Immature natural killer cell (primary cell): ENCODE results near the gene CDON. TPM values are rescaled to one million over a fixed set of nuclear protein-coding genes. Genes with fewer than 3 reads are reported as not detected.
"Not testable (repeated sequence)": the region's sequence is repeated elsewhere in the genome, so short reads cannot be mapped to it uniquely, and the experiment has no call there.

ENCODE experiments used
- DNase-seq, 3 donors: peaks; one replicate each; pipeline ENCODE4 v3.0.0; 2022; ENCODE audit warnings: mixed read lengths in 1 of 3
- H3K27ac Mint-ChIP-seq, 6 donors: one replicate each; pipeline ENCODE4 v1.8.0; 2020; ENCODE audit warnings: mixed read lengths in 6 of 6, mild to moderate bottlenecking in 5 of 6, inconsistent platforms in 4 of 6, moderate library complexity in 3 of 6
- H3K27me3 Mint-ChIP-seq, 3 donors: one replicate each; pipeline ENCODE4 v1.8.0; 2020 to 2021; ENCODE audit warnings: low read depth in 3 of 3, mild to moderate bottlenecking in 3 of 3, mixed read lengths in 3 of 3, moderate library complexity in 3 of 3, inconsistent platforms in 1 of 3
- H3K36me3 Mint-ChIP-seq, 3 donors: one replicate each; pipeline ENCODE4 v1.8.0; 2020; ENCODE audit warnings: mixed read lengths in 3 of 3, inconsistent platforms in 2 of 3, mild to moderate bottlenecking in 2 of 3
- H3K4me1 Mint-ChIP-seq, 2 donors: one replicate each; pipeline ENCODE4 v1.8.0; 2020; ENCODE audit warnings: inconsistent platforms in 2 of 2, mild to moderate bottlenecking in 2 of 2, mixed read lengths in 2 of 2, moderate library complexity in 1 of 2
- H3K4me3 Mint-ChIP-seq, 5 donors: one replicate each; pipeline ENCODE4 v1.8.0; 2020; ENCODE audit warnings: mild to moderate bottlenecking in 5 of 5, mixed read lengths in 5 of 5, inconsistent platforms in 3 of 5, moderate library complexity in 3 of 5
- H3K9me3 Mint-ChIP-seq, 6 donors: one replicate each; pipeline ENCODE4 v1.8.0; 2020; ENCODE audit warnings: mild to moderate bottlenecking in 6 of 6, mixed read lengths in 6 of 6, inconsistent platforms in 4 of 6, moderate library complexity in 3 of 6
- polyA plus RNA-seq, 3 donors: library from polyadenylated mRNA; unstranded; fragments of 300-500 nt; fragmentation: Illumina TruSeq; gene quantifications; one replicate each; pipeline ENCODE4 v1.2.3, GENCODE V29; 2021

Gene CDON
- polyA plus RNA-seq, 3 donors from 2014 or later = not detected

GRCh38 chr11:126011265-126011664, 51.4 kb downstream of the CDON start:
- H3K9me3 Mint-ChIP-seq = no peaks in the 10 kb centered on the region
- no peaks in the 10 kb centered on the region for H3K36me3 Mint-ChIP-seq
- H3K27ac Mint-ChIP-seq = no peak overlapping the region
- H3K4me3 Mint-ChIP-seq = no peak overlapping the region
- H3K27me3 Mint-ChIP-seq = peaks cover 4 to 11% (median 5%) of the 10 kb centered on the region in 3 donors
- no peak for DNase-seq
- no peaks in the 10 kb centered on the region for H3K4me1 Mint-ChIP-seq

GRCh38 chr11:126008956-126009355, 53.7 kb downstream of the CDON start:
- H3K36me3 Mint-ChIP-seq = no peaks in the 10 kb centered on the region
- no peak for DNase-seq
- no peaks in the 10 kb centered on the region for H3K9me3 Mint-ChIP-seq
- no peaks in the 10 kb centered on the region for H3K4me1 Mint-ChIP-seq
- no peak overlapping the region for H3K27ac Mint-ChIP-seq
- H3K4me3 Mint-ChIP-seq = no peak overlapping the region
- H3K27me3 Mint-ChIP-seq = peaks cover 0 to 6% (median 4%) of the 10 kb centered on the region in 3 donors

GRCh38 chr11:126007238-126007637, 55.4 kb downstream of the CDON start:
- Mint-ChIP-seq H3K36me3 (no peaks in the 10 kb centered on the region), H3K27ac (no peak overlapping the region), H3K9me3 (no peaks in the 10 kb centered on the region), H3K4me1 (no peaks in the 10 kb centered on the region), H3K4me3 (no peak overlapping the region), H3K27me3 (peaks cover 2 to 6% (median 3%) of the 10 kb centered on the region in 3 donors)
- DNase-seq = no peak

GRCh38 chr11:126006068-126006467, 56.6 kb downstream of the CDON start:
- Mint-ChIP-seq H3K4me3 (no peak overlapping the region), H3K27ac (no peak overlapping the region), H3K4me1 (no peaks in the 10 kb centered on the region), H3K36me3 (no peaks in the 10 kb centered on the region), H3K27me3 (peaks cover 2 to 9% (median 3%) of the 10 kb centered on the region in 3 donors), H3K9me3 (no peaks in the 10 kb centered on the region)
- no peak for DNase-seq

GRCh38 chr11:126002181-126002580, 60.5 kb downstream of the CDON start:
- DNase-seq = no peak
- Mint-ChIP-seq H3K9me3 (no peaks in the 10 kb centered on the region), H3K4me3 (no peak overlapping the region), H3K27ac (no peak overlapping the region), H3K36me3 (no peaks in the 10 kb centered on the region), H3K27me3 (peaks cover 0 to 9% (median 2%) of the 10 kb centered on the region in 3 donors), H3K4me1 (no peaks in the 10 kb centered on the region)

GRCh38 chr11:125999234-125999880, 63.3 kb downstream of the CDON start:
- H3K4me3 Mint-ChIP-seq = no peak overlapping the region
- no peaks in the 10 kb centered on the region for H3K4me1 Mint-ChIP-seq
- H3K27ac Mint-ChIP-seq = no peak overlapping the region
- no peaks in the 10 kb centered on the region for H3K36me3 Mint-ChIP-seq
- DNase-seq = no peak
- H3K27me3 Mint-ChIP-seq = peaks cover 0 to 9% (median 0%) of the 10 kb centered on the region in 3 donors
- no peaks in the 10 kb centered on the region for H3K9me3 Mint-ChIP-seq

GRCh38 chr11:125998267-125998666, 64.4 kb downstream of the CDON start:
- Mint-ChIP-seq H3K4me1 (no peaks in the 10 kb centered on the region), H3K9me3 (no peaks in the 10 kb centered on the region), H3K36me3 (no peaks in the 10 kb centered on the region), H3K4me3 (no peak overlapping the region), H3K27me3 (peaks cover 0 to 6% (median 0%) of the 10 kb centered on the region in 3 donors), H3K27ac (no peak overlapping the region)
- no peak for DNase-seq

GRCh38 chr11:125995313-125995712, 67.4 kb downstream of the CDON start:
- H3K36me3 Mint-ChIP-seq = no peaks in the 10 kb centered on the region
- no peak overlapping the region for H3K4me3 Mint-ChIP-seq
- peaks cover 3 to 4% (median 3%) of the 10 kb centered on the region in 3 donors for H3K27me3 Mint-ChIP-seq
- H3K4me1 Mint-ChIP-seq = no peaks in the 10 kb centered on the region
- DNase-seq = no peak
- no peaks in the 10 kb centered on the region for H3K9me3 Mint-ChIP-seq
- no peak overlapping the region for H3K27ac Mint-ChIP-seq

- H3K4me1 Mint-ChIP-seq = no peaks in the 10 kb centered on the region
Measured at GRCh38 chr11:125994509-125994908, 68.2 kb downstream of the CDON start.

GRCh38 chr11:125992893-125993292, 69.8 kb downstream of the CDON start:
- Mint-ChIP-seq H3K9me3 (no peaks in the 10 kb centered on the region), H3K27me3 (peaks cover 3 to 5% (median 4%) of the 10 kb centered on the region in 3 donors), H3K36me3 (no peaks in the 10 kb centered on the region), H3K27ac (no peak overlapping the region), H3K4me3 (no peak overlapping the region), H3K4me1 (no peaks in the 10 kb centered on the region)
- DNase-seq = no peak

More at GRCh38 chr11:125994509-125994908, 68.2 kb downstream of the CDON start:
- DNase-seq = no peak
- Mint-ChIP-seq H3K27ac (no peak overlapping the region), H3K27me3 (peaks cover 3 to 4% (median 4%) of the 10 kb centered on the region in 3 donors), H3K9me3 (no peaks in the 10 kb centered on the region), H3K4me3 (no peak overlapping the region), H3K36me3 (no peaks in the 10 kb centered on the region)

GRCh38 chr11:125990244-125990643, 72.4 kb downstream of the CDON start:
- Mint-ChIP-seq H3K36me3 (no peaks in the 10 kb centered on the region), H3K4me1 (no peaks in the 10 kb centered on the region), H3K27me3 (peaks cover 4 to 5% (median 5%) of the 10 kb centered on the region in 3 donors), H3K4me3 (no peak overlapping the region), H3K9me3 (no peaks in the 10 kb centered on the region), H3K27ac (no peak overlapping the region)
- no peak for DNase-seq

GRCh38 chr11:125987066-125987641, 75.5 kb downstream of the CDON start:
- peaks cover under 1 to 8% (median 2%) of the 10 kb centered on the region in 3 donors for H3K27me3 Mint-ChIP-seq
- no peaks in the 10 kb centered on the region for H3K9me3 Mint-ChIP-seq
- no peak overlapping the region for H3K4me3 Mint-ChIP-seq
- no peaks in the 10 kb centered on the region for H3K36me3 Mint-ChIP-seq
- H3K4me1 Mint-ChIP-seq = no peaks in the 10 kb centered on the region
- no peak for DNase-seq
- H3K27ac Mint-ChIP-seq = no peak overlapping the region

GRCh38 chr11:125985956-125986355, 76.7 kb downstream of the CDON start:
- not testable (repeated sequence) for H3K27me3 Mint-ChIP-seq, DNase-seq, H3K4me1 Mint-ChIP-seq, H3K27ac Mint-ChIP-seq, H3K4me3 Mint-ChIP-seq, H3K36me3 Mint-ChIP-seq, H3K9me3 Mint-ChIP-seq

- no peaks in the 10 kb centered on the region for H3K9me3 Mint-ChIP-seq
- H3K27me3 Mint-ChIP-seq = peaks cover 2 to 3% (median 2%) of the 10 kb centered on the region in 3 donors
- H3K36me3 Mint-ChIP-seq = no peaks in the 10 kb centered on the region
- no peak overlapping the region for H3K27ac Mint-ChIP-seq
- DNase-seq = no peak
- H3K4me3 Mint-ChIP-seq = no peak overlapping the region
- H3K4me1 Mint-ChIP-seq = no peaks in the 10 kb centered on the region
Measured at GRCh38 chr11:125982348-125982730, 80.3 kb downstream of the CDON start.

GRCh38 chr11:125980436-125980835, 82.2 kb downstream of the CDON start:
- Mint-ChIP-seq H3K27me3 (peaks cover under 1 to 4% (median 3%) of the 10 kb centered on the region in 3 donors), H3K36me3 (no peaks in the 10 kb centered on the region), H3K4me1 (no peaks in the 10 kb centered on the region), H3K27ac (no peak overlapping the region), H3K9me3 (no peaks in the 10 kb centered on the region), H3K4me3 (no peak overlapping the region)
- no peak for DNase-seq
